H9 (cell line): Measurements from ENCODE around the gene DEGS2. TPM values are rescaled to one million over a fixed set of nuclear protein-coding genes. Genes with fewer than 3 reads are reported as not detected.

Source experiments
- DNase-seq: peaks from one replicate; pipeline ENCODE4 v3.0.0-alpha.2; 2017
- H2AFZ ChIP-seq: one replicate; pipeline ENCODE4 v1.6.1; 2013; ENCODE audit warnings: mild to moderate bottlenecking, low read length, control low read depth, moderate library complexity
- H2AK5ac ChIP-seq: 2 replicates; pipeline ENCODE4 v1.6.1; 2013; ENCODE audit warnings: low read length, control low read depth, mixed read lengths; ENCODE audit not compliant: insufficient read length
- H2BK120ac ChIP-seq: one replicate; pipeline ENCODE4 v1.6.1; 2013; ENCODE audit warnings: low read depth, mild to moderate bottlenecking, low read length, control low read depth, inconsistent platforms; ENCODE audit not compliant: poor library complexity, severe bottlenecking
- H2BK12ac ChIP-seq: 2 replicates; pipeline ENCODE4 v1.6.1; 2013; ENCODE audit warnings: low read length, control low read depth, mixed read lengths, low read depth; ENCODE audit not compliant: insufficient read length
- H2BK15ac ChIP-seq: 2 replicates; pipeline ENCODE4 v1.6.1; 2013; ENCODE audit warnings: low read depth, low read length, control low read depth
- H2BK20ac ChIP-seq: one replicate; pipeline ENCODE4 v1.6.1; 2013; ENCODE audit warnings: low read depth, mild to moderate bottlenecking, low read length, control low read depth, inconsistent platforms; ENCODE audit not compliant: poor library complexity, severe bottlenecking
- H2BK5ac ChIP-seq: 2 replicates; pipeline ENCODE4 v1.6.1; 2013; ENCODE audit warnings: low read length, control low read depth, mixed read lengths; ENCODE audit not compliant: insufficient read length
- H3K14ac ChIP-seq: 2 replicates; pipeline ENCODE4 v1.6.1; 2013; ENCODE audit warnings: low read length, control low read depth; ENCODE audit not compliant: insufficient read depth
- H3K18ac ChIP-seq: 2 replicates; pipeline ENCODE4 v1.6.1; 2013; ENCODE audit warnings: low read depth, mild to moderate bottlenecking, mixed read lengths, low read length, control low read depth; ENCODE audit not compliant: insufficient read length
- H3K23ac ChIP-seq: 2 replicates; pipeline ENCODE4 v1.6.1; 2013; ENCODE audit warnings: low read length, control low read depth, mixed read lengths, low read depth; ENCODE audit not compliant: insufficient read length
- H3K23me2 ChIP-seq: 2 replicates; pipeline ENCODE4 v1.6.1; 2013; ENCODE audit warnings: low read depth, mild to moderate bottlenecking, mixed read lengths, low read length, control low read depth; ENCODE audit not compliant: insufficient read length, poor library complexity, severe bottlenecking
- H3K27ac ChIP-seq: 2 replicates; pipeline ENCODE4 v1.5.1; 2013; ENCODE audit warnings: low read length, control low read depth, mixed read lengths, low read depth; ENCODE audit not compliant: insufficient read length
- H3K27me3 ChIP-seq: 2 replicates; pipeline ENCODE4 v1.6.1; 2013; ENCODE audit warnings: low read length, control low read depth, inconsistent platforms; ENCODE audit not compliant: insufficient read depth
- H3K4ac ChIP-seq: 2 replicates; pipeline ENCODE4 v1.6.1; 2013; ENCODE audit warnings: low read depth, mild to moderate bottlenecking, control low read depth, inconsistent platforms, low read length, moderate library complexity
- H3K4me1 ChIP-seq: 2 replicates; pipeline ENCODE4 v1.6.1; 2013; ENCODE audit warnings: low read length, control low read depth, inconsistent platforms; ENCODE audit not compliant: insufficient read depth
- H3K4me2 ChIP-seq: 2 replicates; pipeline ENCODE4 v1.6.1; 2013; ENCODE audit warnings: low read length, control low read depth, mixed read lengths; ENCODE audit not compliant: insufficient read length, insufficient read depth
- H3K56ac ChIP-seq: 2 replicates; pipeline ENCODE4 v1.6.1; 2013; ENCODE audit warnings: low read depth, mild to moderate bottlenecking, mixed read lengths, low read length, control low read depth; ENCODE audit not compliant: insufficient read length
- H3K79me1 ChIP-seq: 2 replicates; pipeline ENCODE4 v1.6.1; 2013; ENCODE audit warnings: low read depth, mild to moderate bottlenecking, moderate library complexity, low read length, control low read depth, inconsistent platforms; ENCODE audit not compliant: insufficient read depth, poor library complexity, severe bottlenecking
- H3K79me2 ChIP-seq: 2 replicates; pipeline ENCODE4 v1.6.1; 2013; ENCODE audit warnings: low read length, control low read depth, inconsistent platforms; ENCODE audit not compliant: insufficient read depth
- H3K9ac ChIP-seq: 2 replicates; pipeline ENCODE4 v1.6.1; 2013; ENCODE audit warnings: low read length, control low read depth, mixed read lengths; ENCODE audit not compliant: insufficient read length; ENCODE audit errors: extremely low read depth
- H3K9me3 ChIP-seq: one replicate; pipeline ENCODE4 v1.6.1; 2013; ENCODE audit warnings: low read depth, low read length, inconsistent platforms; ENCODE audit not compliant: control insufficient read depth
- H3T11ph ChIP-seq: one replicate; pipeline ENCODE4 v1.6.1; 2013; ENCODE audit warnings: mild to moderate bottlenecking, low read length, control low read depth, inconsistent platforms
- H4K20me1 ChIP-seq: one replicate; pipeline ENCODE4 v1.6.1; 2013; ENCODE audit not compliant: control insufficient read depth, insufficient read length, insufficient read depth
- H4K5ac ChIP-seq: 2 replicates; pipeline ENCODE4 v1.6.1; 2013; ENCODE audit warnings: low read depth, mild to moderate bottlenecking, mixed read lengths, low read length, control low read depth; ENCODE audit not compliant: insufficient read length
- H4K8ac ChIP-seq: replicated peaks from 2 replicates; pipeline ENCODE4 v1.6.1; 2013; ENCODE audit warnings: low read length, control low read depth, mixed read lengths, low read depth; ENCODE audit not compliant: insufficient read length
- H4K91ac ChIP-seq: 2 replicates; pipeline ENCODE4 v1.6.1; 2013; ENCODE audit warnings: low read depth, mild to moderate bottlenecking, moderate library complexity, mixed read lengths, low read length, control low read depth; ENCODE audit not compliant: insufficient read length
- H3K27ac Mint-ChIP-seq, 3 experiments: 2 replicates in 2 of 3; 3 replicates in 1 of 3; pipeline ENCODE4 v1.8.0; 2020 to 2021; ENCODE audit warnings: mixed read lengths in 3 of 3, mild to moderate bottlenecking in 1 of 3, moderate library complexity in 1 of 3
- H3K27me3 Mint-ChIP-seq: 2 replicates; pipeline ENCODE4 v1.8.0; 2021; ENCODE audit warnings: low read depth, mild to moderate bottlenecking, moderate library complexity, mixed read lengths
- H3K36me3 Mint-ChIP-seq, 3 experiments: 2 replicates in 2 of 3; 3 replicates in 1 of 3; pipeline ENCODE4 v1.8.0; 2020 to 2021; ENCODE audit warnings: low read depth in 3 of 3, mixed read lengths in 3 of 3; ENCODE audit not compliant: insufficient read depth in 1 of 3
- H3K4me1 Mint-ChIP-seq, 2 experiments: 2 replicates each; pipeline ENCODE4 v1.8.0; 2020; ENCODE audit warnings: mixed read lengths in 2 of 2
- H3K4me3 Mint-ChIP-seq, 2 experiments: 2 replicates in 1 of 2; 3 replicates in 1 of 2; pipeline ENCODE4 v1.8.0; 2020 to 2021; ENCODE audit warnings: mild to moderate bottlenecking in 2 of 2, mixed read lengths in 2 of 2, moderate library complexity in 1 of 2
- H3K9me3 Mint-ChIP-seq, 2 experiments: 2 replicates in 1 of 2; 3 replicates in 1 of 2; pipeline ENCODE4 v1.8.0; 2020; ENCODE audit warnings: mild to moderate bottlenecking in 2 of 2, mixed read lengths in 2 of 2, moderate library complexity in 1 of 2
- WGBS: extraction: QIAGEN DNeasy Blood & Tissue Kit; methylation state at CpG from one replicate; pipeline ENCODE4 v1.1.7; 2013; ENCODE audit warnings: missing lambda C conversion rate, low lambda C conversion rate, mixed read lengths; ENCODE audit not compliant: insufficient read length; ENCODE audit errors: extremely low coverage; 5-methylcytosine and 5-hydroxymethylcytosine counted together
- total RNA-seq: library from RNA; stranded (reverse); gene quantifications from 2 replicates; pipeline ENCODE4 v1.2.1, GENCODE V29; 2021
- TF ChIP-seq, protein P1 (sequence below): fragments of 200-600 bp; sonication (generic); conservative IDR thresholded peaks from 3 replicates; pipeline ENCODE4 v1.8.0; 2021; ENCODE audit warnings: antibody characterized with exemption, mild to moderate bottlenecking

Gene DEGS2
- total RNA-seq, 1 experiment from 2014 or later = 0.72 TPM

DNA sequence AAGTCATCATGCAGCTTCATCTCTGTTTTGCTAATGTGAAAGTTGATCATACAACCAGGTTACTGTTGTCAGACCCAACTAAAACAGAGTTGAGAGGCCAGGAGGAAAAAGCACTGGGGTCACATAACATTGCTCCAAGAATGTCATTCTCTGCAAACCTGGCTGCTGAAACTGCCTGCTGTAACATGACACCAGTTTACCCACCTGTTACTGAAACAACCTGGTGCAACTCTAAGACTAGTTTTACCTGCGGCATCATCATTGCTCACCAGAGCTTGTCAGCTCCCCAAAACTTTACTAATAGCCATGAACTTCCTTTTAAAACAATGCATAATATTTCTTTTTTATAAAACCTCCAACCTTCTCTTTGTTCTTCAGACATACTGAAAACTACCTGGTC lies 30.7 kb upstream of the DEGS2 start:
- Histone ChIP-seq H3K9me3 (no peaks in the 10 kb centered on the region), H3T11ph (no peak overlapping the region), H3K9ac (no peak overlapping the region), H4K8ac (no peak overlapping the region), H2AFZ (no peak overlapping the region), H3K56ac (no peak overlapping the region), H3K23ac (no peak overlapping the region), H4K20me1 (no peaks in the 10 kb centered on the region), H3K27ac (no peak overlapping the region), H3K4ac (no peak overlapping the region), H4K91ac (no peak overlapping the region), H3K79me2 (no peaks in the 10 kb centered on the region), H2BK120ac (no peak overlapping the region), H4K5ac (no peak overlapping the region), H2BK15ac (no peak overlapping the region), H3K18ac (no peak overlapping the region), H2BK5ac (no peak overlapping the region), H2BK20ac (no peak overlapping the region), H3K4me2 (no peak overlapping the region), H3K27me3 (no peaks in the 10 kb centered on the region), H2BK12ac (no peak overlapping the region), H3K4me1 (no peaks in the 10 kb centered on the region; the same call in 1 of the 2 replicates), H3K14ac (no peak overlapping the region), H3K23me2 (no peaks in the 10 kb centered on the region), H2AK5ac (no peak overlapping the region), H3K79me1 (no peaks in the 10 kb centered on the region)
- no peak for DNase-seq
- WGBS = no CpG with 5 or more reads among the region's 1 CpG
- no peak overlapping the region for H3K4me3 Mint-ChIP-seq
- peaks cover 5 to 6% of the 10 kb centered on the region in 2 experiments; a peak in 3 of 5 replicates for H3K9me3 Mint-ChIP-seq
- H3K27ac Mint-ChIP-seq = no peak overlapping the region
- peaks cover 0 to 5% (median 0%) of the 10 kb centered on the region in 3 experiments; a peak in 1 of 7 replicates for H3K36me3 Mint-ChIP-seq
- H3K4me1 Mint-ChIP-seq = peaks cover 10 to 14% of the 10 kb centered on the region in 2 experiments
- TF ChIP-seq, protein P1, sequence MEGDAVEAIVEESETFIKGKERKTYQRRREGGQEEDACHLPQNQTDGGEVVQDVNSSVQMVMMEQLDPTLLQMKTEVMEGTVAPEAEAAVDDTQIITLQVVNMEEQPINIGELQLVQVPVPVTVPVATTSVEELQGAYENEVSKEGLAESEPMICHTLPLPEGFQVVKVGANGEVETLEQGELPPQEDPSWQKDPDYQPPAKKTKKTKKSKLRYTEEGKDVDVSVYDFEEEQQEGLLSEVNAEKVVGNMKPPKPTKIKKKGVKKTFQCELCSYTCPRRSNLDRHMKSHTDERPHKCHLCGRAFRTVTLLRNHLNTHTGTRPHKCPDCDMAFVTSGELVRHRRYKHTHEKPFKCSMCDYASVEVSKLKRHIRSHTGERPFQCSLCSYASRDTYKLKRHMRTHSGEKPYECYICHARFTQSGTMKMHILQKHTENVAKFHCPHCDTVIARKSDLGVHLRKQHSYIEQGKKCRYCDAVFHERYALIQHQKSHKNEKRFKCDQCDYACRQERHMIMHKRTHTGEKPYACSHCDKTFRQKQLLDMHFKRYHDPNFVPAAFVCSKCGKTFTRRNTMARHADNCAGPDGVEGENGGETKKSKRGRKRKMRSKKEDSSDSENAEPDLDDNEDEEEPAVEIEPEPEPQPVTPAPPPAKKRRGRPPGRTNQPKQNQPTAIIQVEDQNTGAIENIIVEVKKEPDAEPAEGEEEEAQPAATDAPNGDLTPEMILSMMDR = no peak
- H3K27me3 Mint-ChIP-seq = no peaks in the 10 kb centered on the region; the same call in 1 of the 2 replicates
